ENCODE data around the gene AMZ1. TPM values are rescaled to one million over a fixed set of nuclear protein-coding genes. Genes with fewer than 3 reads are reported as not detected.
A peak's percentile ranks its signal among the peaks of the same experiment; 100 is the strongest.
"Not testable (repeated sequence)": the region's sequence is repeated elsewhere in the genome, so short reads cannot be mapped to it uniquely, and the experiment has no call there.

Gene AMZ1
- total RNA-seq, 1 experiment from 2014 or later, result not detected

GRCh38 chr7:2689951-2690705 is 2.1 kb downstream of the AMZ1 start:
- DNase-seq (ENCODE audit: low read depth), result peak; percentile 31

- peak; percentile 43 for DNase-seq (ENCODE audit: low read depth)
These were observed 3.2 kb downstream of the AMZ1 start for GRCh38 chr7:2691011-2691707.

- not testable (repeated sequence) for DNase-seq (ENCODE audit: low read depth)
These were observed 4.0 kb downstream of the AMZ1 start for GRCh38 chr7:2691932-2692439.

- DNase-seq (ENCODE audit: low read depth), result no peak
These were observed 4.5 kb downstream of the AMZ1 start for GRCh38 chr7:2692543-2692942.

- not testable (repeated sequence) for DNase-seq (ENCODE audit: low read depth)
These were observed 5.6 kb downstream of the AMZ1 start for GRCh38 chr7:2693420-2694121.

- not testable (repeated sequence) for DNase-seq (ENCODE audit: low read depth)
These were observed 6.1 kb downstream of the AMZ1 start for GRCh38 chr7:2694122-2694436.

- DNase-seq (ENCODE audit: low read depth), result no peak
These were observed 10.7 kb downstream of the AMZ1 start for GRCh38 chr7:2698581-2699288.

- DNase-seq (ENCODE audit: low read depth), result no peak
These were observed 11.3 kb downstream of the AMZ1 start for GRCh38 chr7:2699289-2699620.

GRCh38 chr7:2700141-2700850 is 12.3 kb downstream of the AMZ1 start:
- DNase-seq (ENCODE audit: low read depth), result no peak

- DNase-seq (ENCODE audit: low read depth), result no peak
These were observed 13.4 kb downstream of the AMZ1 start for GRCh38 chr7:2701424-2701823.

GRCh38 chr7:2701832-2702593 is 14.0 kb downstream of the AMZ1 start:
- peak; percentile 55 for DNase-seq (ENCODE audit: low read depth)

- DNase-seq (ENCODE audit: low read depth), result no peak
These were observed 14.6 kb downstream of the AMZ1 start for GRCh38 chr7:2702594-2702957.

GRCh38 chr7:2705371-2706096 is 17.5 kb downstream of the AMZ1 start:
- no peak for DNase-seq (ENCODE audit: low read depth)

GRCh38 chr7:2706685-2707126 is 18.7 kb downstream of the AMZ1 start:
- DNase-seq (ENCODE audit: low read depth), result no peak

- DNase-seq (ENCODE audit: low read depth), result no peak
These were observed 19.5 kb downstream of the AMZ1 start for GRCh38 chr7:2707481-2707880.

GRCh38 chr7:2708041-2708440 is 20.0 kb downstream of the AMZ1 start:
- no peak for DNase-seq (ENCODE audit: low read depth)

- DNase-seq (ENCODE audit: low read depth), result no peak
These were observed 20.7 kb downstream of the AMZ1 start for GRCh38 chr7:2708547-2709310.

GRCh38 chr7:2709553-2710285 is 21.7 kb downstream of the AMZ1 start:
- no peak for DNase-seq (ENCODE audit: low read depth)

Data from LHCN-M2 (cell line).